Gastroesophageal sphincter (tissue), 4 donors: Measurements from ENCODE around the gene TTLL3. TPM values are rescaled to one million over a fixed set of nuclear protein-coding genes. Genes with fewer than 3 reads are reported as not detected.

ENCODE experiments used
- ATAC-seq: fragments of 150-250 bp; one replicate; pipeline ENCODE4 v1.9.1; 2016; ENCODE audit warnings: mild to moderate bottlenecking, moderate library complexity
- H3K27ac ChIP-seq, 4 donors: fragments of 200-600 bp; sonication (generic) in 3 of 4; 1 replicate in 3 of 4; 2 replicates in 1 of 4; pipeline ENCODE4 v1.5.1; 2016 to 2019
- H3K27me3 ChIP-seq: fragments of 200-600 bp; sonication (generic); one replicate; pipeline ENCODE4 v1.5.1; 2019
- H3K36me3 ChIP-seq, 2 donors: fragments of 200-600 bp; sonication (generic); one replicate each; pipeline ENCODE4 v1.5.1; 2019; ENCODE audit warnings: control low read depth in 1 of 2
- H3K4me1 ChIP-seq, 3 donors: fragments of 200-600 bp; sonication (generic); 1 replicate in 2 of 3; 2 replicates in 1 of 3; pipeline ENCODE4 v1.5.1; 2016 to 2019; ENCODE audit warnings: control low read depth in 2 of 3
- H3K4me3 ChIP-seq, 2 donors: fragments of 200-600 bp; sonication (generic); one replicate each; pipeline ENCODE4 v1.5.1; 2019; ENCODE audit warnings: mild to moderate bottlenecking in 1 of 2, moderate library complexity in 1 of 2
- H3K9me3 ChIP-seq, 3 donors: fragments of 200-600 bp; sonication (generic); one replicate each; pipeline ENCODE4 v1.5.1; 2017 to 2019; ENCODE audit warnings: control low read depth in 2 of 3
- CTCF ChIP-seq, 4 experiments: fragments of 200-600 bp in 2 of 4; fragments of 450-650 bp in 2 of 4; sonication (generic) in 1 of 4; IDR thresholded peaks; one replicate each; pipeline ENCODE4 v1.5.1; 2017 to 2019; ENCODE audit warnings: antibody characterized with exemption in 4 of 4, mild to moderate bottlenecking in 2 of 4, moderate library complexity in 2 of 4
- EP300 ChIP-seq: sonication (generic); formaldehyde crosslinking; IDR thresholded peaks from one replicate; pipeline ENCODE4 v1.6.1; 2017; ENCODE audit warnings: antibody characterized with exemption, mild to moderate bottlenecking
- POLR2A ChIP-seq, 2 donors: fragments of 450-650 bp; IDR thresholded peaks; one replicate each; pipeline ENCODE4 v1.6.1; 2017; ENCODE audit warnings: antibody characterized with exemption in 2 of 2, mild to moderate bottlenecking in 2 of 2, moderate library complexity in 1 of 2
- POLR2AphosphoS5 ChIP-seq: sonication (generic); formaldehyde crosslinking; IDR thresholded peaks from one replicate; pipeline ENCODE4 v1.6.1; 2017; ENCODE audit warnings: antibody characterized with exemption
- WGBS, 2 donors: methylation state at CpG; one replicate each; pipeline ENCODE4 v1.1.5; 2018; ENCODE audit warnings: low coverage in 1 of 2; 5-methylcytosine and 5-hydroxymethylcytosine counted together
- total RNA-seq, 4 donors: library from RNA; depleted of rRNA; stranded (reverse); fragments of >200 nt; gene quantifications; one replicate each; pipeline ENCODE4 v1.1.0, GENCODE V29; 2016

Gene TTLL3
- total RNA-seq, 4 donors from 2014 or later: 6.2 to 71.3 (median 29.5) TPM

- no peak for ATAC-seq
- 100% methylated on average over 5 of the region's 6 CpGs; no CpG with 5 or more reads in 1 of the 2 donors for WGBS, 2 donors
- Histone ChIP-seq H3K9me3 (no peaks in the 10 kb centered on the region), H3K4me1 (no peaks in the 10 kb centered on the region), H3K27me3 (no peaks in the 10 kb centered on the region), H3K27ac (no peak overlapping the region), H3K36me3 (peaks cover 0 to 51% of the 10 kb centered on the region in 2 donors), H3K4me3 (no peak overlapping the region)
- TF ChIP-seq CTCF (IDR thresholded peaks at IDR 0.05) (no peak), POLR2AphosphoS5 (no peak), POLR2A (IDR thresholded peaks at IDR 0.05) (no peak)
Measured at GRCh38 chr3:9817436-9817835, 7.4 kb downstream of the TTLL3 start.

GRCh38 chr3:9818666-9819335 lies 8.7 kb downstream of the TTLL3 start:
- Histone ChIP-seq H3K9me3 (no peaks in the 10 kb centered on the region), H3K36me3 (peaks cover 0 to 40% of the 10 kb centered on the region in 2 donors), H3K27ac (no peak overlapping the region), H3K27me3 (no peaks in the 10 kb centered on the region), H3K4me3 (no peak overlapping the region), H3K4me1 (no peaks in the 10 kb centered on the region)
- no peak for ATAC-seq
- WGBS, 2 donors: 75 to 90% methylated on average over 1 to 6 of the region's 7 CpGs
- no peak for TF ChIP-seq POLR2A (IDR thresholded peaks at IDR 0.05)
- no peak for TF ChIP-seq EP300
- no peak for TF ChIP-seq POLR2AphosphoS5
- TF ChIP-seq CTCF (IDR thresholded peaks at IDR 0.05): no peak

GRCh38 chr3:9820543-9820942 lies 10.5 kb downstream of the TTLL3 start:
- no peak overlapping the region for H3K4me3 ChIP-seq
- no peaks in the 10 kb centered on the region for H3K9me3 ChIP-seq
- H3K27ac ChIP-seq: no peak overlapping the region
- H3K27me3 ChIP-seq: no peaks in the 10 kb centered on the region
- H3K36me3 ChIP-seq: peaks cover 0 to 25% of the 10 kb centered on the region in 2 donors
- TF ChIP-seq POLR2AphosphoS5 (no peak), POLR2A (IDR thresholded peaks at IDR 0.05) (no peak), CTCF (IDR thresholded peaks at IDR 0.05) (no peak), EP300 (no peak)
- no peaks in the 10 kb centered on the region for H3K4me1 ChIP-seq
- ATAC-seq: no peak
- WGBS, 2 donors: 63 to 71% methylated on average over 3 to 6 of the region's 12 CpGs

GRCh38 chr3:9820946-9821345 lies 10.9 kb downstream of the TTLL3 start:
- 75% methylated on average over 2 of the region's 2 CpGs; no CpG with 5 or more reads in 1 of the 2 donors for WGBS, 2 donors
- ATAC-seq: no peak
- H3K36me3 ChIP-seq: peaks cover 0 to 25% of the 10 kb centered on the region in 2 donors
- H3K27me3 ChIP-seq: no peaks in the 10 kb centered on the region
- no peak overlapping the region for H3K27ac ChIP-seq
- H3K4me1 ChIP-seq: no peaks in the 10 kb centered on the region
- H3K9me3 ChIP-seq: no peaks in the 10 kb centered on the region
- no peak overlapping the region for H3K4me3 ChIP-seq
- no peak for TF ChIP-seq POLR2A (IDR thresholded peaks at IDR 0.05)
- TF ChIP-seq CTCF (IDR thresholded peaks at IDR 0.05): peak in 1 of 4 experiments; percentile 23
- no peak for TF ChIP-seq POLR2AphosphoS5
- no peak for TF ChIP-seq EP300

- Histone ChIP-seq H3K4me1 (no peaks in the 10 kb centered on the region), H3K27me3 (no peaks in the 10 kb centered on the region), H3K9me3 (no peaks in the 10 kb centered on the region), H3K27ac (no peak overlapping the region), H3K36me3 (peaks cover 0 to 42% of the 10 kb centered on the region in 2 donors), H3K4me3 (no peak overlapping the region)
- no peak for ATAC-seq
- 63 to 67% methylated on average over 3 to 5 of the region's 14 CpGs for WGBS, 2 donors
- no peak for TF ChIP-seq POLR2A (IDR thresholded peaks at IDR 0.05)
- no peak for TF ChIP-seq CTCF (IDR thresholded peaks at IDR 0.05)
- TF ChIP-seq POLR2AphosphoS5: no peak
- TF ChIP-seq EP300: no peak
Measured at GRCh38 chr3:9825451-9826040, 15.5 kb downstream of the TTLL3 start.
